Esophagus squamous epithelium (tissue), 5 donors: ENCODE measurements around the gene TLN1. TPM values are rescaled to one million over a fixed set of nuclear protein-coding genes. Genes with fewer than 3 reads are reported as not detected.

ENCODE experiments used
- DNase-seq: peaks from one replicate; lab custom pipeline; 2025; lab: John Stamatoyannopoulos, UW
- H3K27ac ChIP-seq, 4 donors: fragments of 200-600 bp; sonication (generic); one replicate each; pipeline ENCODE4 v1.5.1; 2016 to 2019; ENCODE audit warnings: mild to moderate bottlenecking in 1 of 4
- H3K27me3 ChIP-seq, 4 donors: fragments of 200-600 bp; sonication (generic); 1 replicate in 3 of 4; 2 replicates in 1 of 4; pipeline versions ENCODE4 v1.5.1 to v1.6.0; 2017 to 2021; ENCODE audit warnings: antibody characterized with exemption in 1 of 4
- H3K36me3 ChIP-seq, 3 donors: fragments of 200-600 bp; sonication (generic); one replicate each; pipeline ENCODE4 v1.5.1; 2016 to 2019
- H3K4me1 ChIP-seq, 3 donors: fragments of 200-600 bp; sonication (generic); one replicate each; pipeline ENCODE4 v1.5.1; 2017 to 2019
- H3K4me3 ChIP-seq, 4 donors: fragments of 200-600 bp; sonication (generic); 1 replicate in 3 of 4; 2 replicates in 1 of 4; pipeline ENCODE4 v1.5.1; 2016 to 2019; ENCODE audit warnings: mild to moderate bottlenecking in 2 of 4, moderate library complexity in 1 of 4
- H3K9me3 ChIP-seq, 3 donors: fragments of 200-600 bp; sonication (generic); one replicate each; pipeline ENCODE4 v1.5.1; 2016 to 2019
- CTCF ChIP-seq, 6 experiments: fragments of 450-650 bp in 4 of 6; fragments of 200-600 bp in 2 of 6; sonication (generic) in 2 of 6; IDR thresholded peaks; one replicate each; pipeline ENCODE4 v1.5.1; 2016 to 2019; ENCODE audit warnings: antibody characterized with exemption in 6 of 6, mild to moderate bottlenecking in 4 of 6, moderate library complexity in 4 of 6
- POLR2A ChIP-seq, 4 donors: fragments of 450-650 bp; IDR thresholded peaks; one replicate each; pipeline ENCODE4 v1.6.1; 2017; ENCODE audit warnings: antibody characterized with exemption in 4 of 4, mild to moderate bottlenecking in 4 of 4, moderate library complexity in 3 of 4
- WGBS, 2 donors: methylation state at CpG; one replicate each; pipeline ENCODE4 v1.1.5; 2018; 5-methylcytosine and 5-hydroxymethylcytosine counted together
- intact Hi-C: fragments of 100-400 bp; cut with DNase I; formaldehyde crosslinking; loops from one replicate; pipeline ENCODE4 v1.15.0; 2022
- total RNA-seq, 4 donors: library from RNA; depleted of rRNA; stranded (reverse); fragments of >200 nt; gene quantifications; one replicate each; pipeline ENCODE4 v1.1.0, GENCODE V29; 2016
- donor health status: DM: yes; HTN: yes; CAD: no.

The TLN1 gene
- total RNA-seq, 4 donors from 2014 or later, result 94.7 to 233 (median 112) TPM

DNA sequence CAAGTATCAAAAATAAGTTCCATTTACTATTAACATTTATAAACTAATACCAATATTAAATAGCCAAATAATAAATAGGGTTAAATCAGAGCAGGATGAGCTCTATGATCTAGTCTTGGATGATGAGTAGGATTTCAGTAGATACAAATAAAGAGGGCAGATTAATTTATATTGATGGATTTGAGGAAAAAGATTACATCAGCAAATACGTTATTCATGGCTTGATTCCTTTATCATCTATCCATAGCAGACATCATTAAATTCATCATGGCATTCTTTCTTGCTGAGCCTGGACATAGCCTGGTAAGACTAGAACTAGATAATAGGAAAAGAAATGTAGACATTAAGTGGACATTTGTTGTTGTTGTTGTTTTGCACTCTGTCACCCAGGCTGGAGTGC lies 35.5 kb upstream of the TLN1 start:
- intact Hi-C loops, result no loop called here
- H3K4me3 ChIP-seq, result no peak overlapping the region
- H3K9me3 ChIP-seq, result no peaks in the 10 kb centered on the region
- H3K36me3 ChIP-seq, result no peaks in the 10 kb centered on the region
- peaks cover 0 to 32% (median 7%) of the 10 kb centered on the region in 3 donors for H3K4me1 ChIP-seq
- peaks cover 0 to 68% (median 0%) of the 10 kb centered on the region in 4 donors for H3K27me3 ChIP-seq
- no peak overlapping the region for H3K27ac ChIP-seq
- DNase-seq, result no peak
- WGBS, 2 donors, result 86 to 89% methylated on average over 1 of the region's 1 CpG
- TF ChIP-seq POLR2A (IDR thresholded peaks at IDR 0.05) (no peak), CTCF (IDR thresholded peaks at IDR 0.05) (no peak)

DNA sequence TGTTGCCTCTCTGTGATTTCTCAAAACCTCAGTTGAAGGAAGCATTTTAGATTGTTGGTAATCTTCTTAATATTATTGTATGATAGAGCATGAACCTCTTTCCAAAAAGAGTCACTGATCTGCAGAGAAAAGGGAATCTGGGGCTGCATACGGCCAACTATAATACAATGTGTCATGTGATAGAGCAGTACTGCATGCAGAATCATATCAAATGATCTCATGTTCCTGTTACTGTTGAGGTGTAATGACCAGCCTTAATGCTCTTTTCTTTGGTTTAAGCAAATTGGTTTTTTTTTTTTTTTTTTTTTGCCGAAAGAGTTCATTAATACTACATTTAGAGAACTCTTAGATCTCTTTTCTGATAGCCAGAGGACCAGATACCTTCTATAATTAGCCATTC lies 35.0 kb upstream of the TLN1 start:
- Histone ChIP-seq H3K27me3 (peaks cover 0 to 72% (median 0%) of the 10 kb centered on the region in 4 donors), H3K4me3 (no peak overlapping the region), H3K27ac (no peak overlapping the region), H3K9me3 (no peaks in the 10 kb centered on the region), H3K4me1 (peaks cover 0 to 31% (median 7%) of the 10 kb centered on the region in 3 donors), H3K36me3 (no peaks in the 10 kb centered on the region)
- no peak for DNase-seq
- WGBS, 2 donors, result 81 to 88% methylated on average over 2 of the region's 2 CpGs
- no peak for TF ChIP-seq POLR2A (IDR thresholded peaks at IDR 0.05)
- no peak for TF ChIP-seq CTCF (IDR thresholded peaks at IDR 0.05)
- intact Hi-C loops, result no loop called here

- Histone ChIP-seq H3K27ac (no peak overlapping the region), H3K27me3 (peaks cover 0 to 78% (median 0%) of the 10 kb centered on the region in 4 donors), H3K36me3 (no peaks in the 10 kb centered on the region), H3K4me1 (peaks cover 0 to 18% (median 0%) of the 10 kb centered on the region in 3 donors), H3K9me3 (no peaks in the 10 kb centered on the region), H3K4me3 (no peak overlapping the region)
- DNase-seq, result no peak
- WGBS, 2 donors, result 93% methylated on average over 1 of the region's 1 CpG
- TF ChIP-seq CTCF (IDR thresholded peaks at IDR 0.05) (no peak), POLR2A (IDR thresholded peaks at IDR 0.05) (no peak)
- intact Hi-C loops, result no loop called here
Observed at GRCh38 chr9:35763803-35764202, 31.8 kb upstream of the TLN1 start.

GRCh38 chr9:35763181-35763580 lies 31.2 kb upstream of the TLN1 start:
- H3K36me3 ChIP-seq, result no peaks in the 10 kb centered on the region
- intact Hi-C loops, result no loop called here
- no peak overlapping the region for H3K4me3 ChIP-seq
- TF ChIP-seq POLR2A (IDR thresholded peaks at IDR 0.05) (no peak), CTCF (IDR thresholded peaks at IDR 0.05) (no peak)
- no peak overlapping the region for H3K27ac ChIP-seq
- no peak for DNase-seq
- H3K9me3 ChIP-seq, result no peaks in the 10 kb centered on the region
- peaks cover 0 to 25% (median 2%) of the 10 kb centered on the region in 3 donors for H3K4me1 ChIP-seq
- WGBS, 2 donors, result 46 to 47% methylated on average over 2 of the region's 2 CpGs
- H3K27me3 ChIP-seq, result peaks cover 0 to 78% (median 0%) of the 10 kb centered on the region in 4 donors

- Histone ChIP-seq H3K4me1 (peaks cover 9 to 49% (median 21%) of the 10 kb centered on the region in 3 donors), H3K36me3 (peaks cover 0 to 1% (median 0%) of the 10 kb centered on the region in 3 donors), H3K9me3 (no peaks in the 10 kb centered on the region), H3K27me3 (peaks cover 0 to 76% (median 0%) of the 10 kb centered on the region in 4 donors), H3K4me3 (no peak overlapping the region), H3K27ac (no peak overlapping the region)
- no peak for TF ChIP-seq POLR2A (IDR thresholded peaks at IDR 0.05)
- intact Hi-C loops, result no loop called here
- DNase-seq, result no peak
- WGBS, 2 donors, result 82 to 85% methylated on average over 2 of the region's 2 CpGs
Observed at GRCh38 chr9:35760651-35761050, 28.7 kb upstream of the TLN1 start.

DNA sequence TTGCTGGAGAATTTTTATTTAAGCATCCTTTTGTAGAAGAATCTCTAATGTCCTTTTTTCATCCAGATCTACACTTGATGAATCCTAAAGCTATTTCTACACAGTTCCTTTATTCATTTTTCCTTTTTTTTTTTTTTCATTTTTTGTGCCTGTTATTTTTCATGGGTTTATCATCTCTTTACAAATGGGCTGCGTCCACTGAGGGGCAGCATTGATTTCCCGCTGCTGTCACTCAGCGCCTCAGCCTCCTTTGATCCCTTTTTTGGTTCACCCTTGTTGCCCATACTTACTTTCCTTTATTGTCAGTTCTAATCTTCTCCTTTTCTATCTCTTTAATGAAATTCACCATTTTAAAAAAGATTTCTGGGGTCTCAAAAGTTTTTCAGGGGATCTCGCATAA lies 27.8 kb upstream of the TLN1 start:
- Histone ChIP-seq H3K4me1 (peaks cover 9 to 49% (median 21%) of the 10 kb centered on the region in 3 donors), H3K27me3 (peaks cover 0 to 70% (median 0%) of the 10 kb centered on the region in 4 donors), H3K36me3 (peaks cover 0 to 10% (median 0%) of the 10 kb centered on the region in 3 donors), H3K4me3 (no peak overlapping the region), H3K27ac (no peak overlapping the region), H3K9me3 (no peaks in the 10 kb centered on the region)
- 93 to 95% methylated on average over 3 to 4 of the region's 4 CpGs for WGBS, 2 donors
- DNase-seq, result no peak
- intact Hi-C loops, result no loop called here
- no peak for TF ChIP-seq CTCF (IDR thresholded peaks at IDR 0.05)
- TF ChIP-seq POLR2A (IDR thresholded peaks at IDR 0.05), result no peak
